ENCODE results near the gene COL5A1.

DNA sequence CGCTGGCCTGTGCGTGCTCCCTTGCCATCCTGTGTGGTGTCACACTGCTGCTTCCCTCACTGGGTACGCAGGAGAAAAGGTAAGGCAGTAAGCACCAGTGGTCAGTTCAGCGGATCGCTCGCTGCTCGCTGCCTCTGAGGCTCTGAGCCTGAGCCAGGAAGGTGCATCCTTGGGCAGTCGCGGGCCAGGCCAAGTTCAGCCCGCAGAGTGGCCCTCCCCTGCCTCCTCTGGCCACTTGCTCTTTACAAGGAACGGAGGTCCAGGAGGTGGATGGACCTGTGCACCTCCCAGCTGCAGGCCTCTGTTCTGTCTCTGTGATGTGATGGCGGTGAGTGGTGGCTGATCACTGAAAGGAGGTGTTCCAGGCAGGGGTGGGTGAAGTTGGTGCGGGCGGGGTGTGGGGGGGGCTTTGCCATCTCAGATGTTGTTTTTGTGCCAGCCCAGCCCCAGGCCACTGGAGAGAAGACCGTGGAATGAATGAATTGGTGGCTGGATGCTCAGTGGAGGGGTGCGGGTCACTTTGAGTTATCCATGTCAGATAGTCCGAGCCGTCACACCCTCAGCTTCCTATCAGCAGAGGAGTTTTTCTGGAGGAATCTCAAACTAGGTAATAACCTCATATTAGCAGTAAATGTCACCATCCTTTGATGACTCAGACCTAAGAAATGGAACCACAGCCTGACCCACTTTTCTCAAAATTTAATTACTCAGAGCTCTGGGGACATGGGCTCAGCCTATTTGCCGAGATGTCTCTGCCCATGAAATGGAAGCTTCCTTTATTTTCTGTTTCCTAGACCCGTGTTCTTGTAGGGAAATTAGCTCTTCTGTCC is 7.3 kb downstream of the COL5A1 start:
- TF ChIP-seq, protein P1, sequence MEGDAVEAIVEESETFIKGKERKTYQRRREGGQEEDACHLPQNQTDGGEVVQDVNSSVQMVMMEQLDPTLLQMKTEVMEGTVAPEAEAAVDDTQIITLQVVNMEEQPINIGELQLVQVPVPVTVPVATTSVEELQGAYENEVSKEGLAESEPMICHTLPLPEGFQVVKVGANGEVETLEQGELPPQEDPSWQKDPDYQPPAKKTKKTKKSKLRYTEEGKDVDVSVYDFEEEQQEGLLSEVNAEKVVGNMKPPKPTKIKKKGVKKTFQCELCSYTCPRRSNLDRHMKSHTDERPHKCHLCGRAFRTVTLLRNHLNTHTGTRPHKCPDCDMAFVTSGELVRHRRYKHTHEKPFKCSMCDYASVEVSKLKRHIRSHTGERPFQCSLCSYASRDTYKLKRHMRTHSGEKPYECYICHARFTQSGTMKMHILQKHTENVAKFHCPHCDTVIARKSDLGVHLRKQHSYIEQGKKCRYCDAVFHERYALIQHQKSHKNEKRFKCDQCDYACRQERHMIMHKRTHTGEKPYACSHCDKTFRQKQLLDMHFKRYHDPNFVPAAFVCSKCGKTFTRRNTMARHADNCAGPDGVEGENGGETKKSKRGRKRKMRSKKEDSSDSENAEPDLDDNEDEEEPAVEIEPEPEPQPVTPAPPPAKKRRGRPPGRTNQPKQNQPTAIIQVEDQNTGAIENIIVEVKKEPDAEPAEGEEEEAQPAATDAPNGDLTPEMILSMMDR (IDR thresholded peaks at IDR 0.05), result no peak
- no peak for TF ChIP-seq POLR2A (IDR thresholded peaks at IDR 0.05)
